A549 (cell line): ENCODE results near the gene KLKB1. TPM values are rescaled to one million over a fixed set of nuclear protein-coding genes. Genes with fewer than 3 reads are reported as not detected.

ENCODE experiments used
- ATAC-seq, 2 experiments: fragments of 200-7000 bp in 1 of 2; fragments of >200 bp in 1 of 2; cut with Nextera tagmentation in 1 of 2; cut with Tn5 transposase in 1 of 2; 3 replicates each; pipeline versions ENCODE4 v1.8.0 to v1.9.1; 2018 to 2020; ENCODE audit warnings: mild to moderate bottlenecking in 1 of 2, moderate library complexity in 1 of 2
- CTCF ChIA-PET: fragments of 300-600 bp; sonication (Branson Sonifier 250); formaldehyde crosslinking; extraction: SDS; loops from one replicate; lab custom pipeline; 2021; ENCODE audit warnings: antibody characterized with exemption, inconsistent platforms; lab: Yijun Ruan, JAX
- POLR2A ChIA-PET: fragments of 350-600 bp; formaldehyde crosslinking; extraction: SDS; loops from one replicate; lab custom pipeline; 2021; ENCODE audit warnings: antibody characterized with exemption, inconsistent platforms; lab: Yijun Ruan, JAX
- DNase-seq, 2 experiments: peaks; one replicate each; pipeline versions ENCODE4 v3.0.0 to v3.0.0-alpha.2; 2011 to 2016; ENCODE audit warnings: low read depth in 1 of 2, low spot score in 1 of 2
- FAIRE-seq: peaks from 2 replicates; lab custom pipeline; 2011; peaks lifted over from hg19 to GRCh38; lab: Jason Lieb, UNC
- H3K27ac ChIP-seq, 2 experiments: fragments of >200 bp; sonication (Bioruptor Twin); formaldehyde crosslinking; 3 replicates each; pipeline ENCODE4 v1.5.1; 2016 to 2017
- H3K4me1 ChIP-seq: fragments of >200 bp; sonication (Bioruptor Twin); formaldehyde crosslinking; 3 replicates; pipeline ENCODE4 v1.6.1; 2016
- H3K4me2 ChIP-seq: fragments of >200 bp; sonication (Bioruptor Twin); formaldehyde crosslinking; 3 replicates; pipeline ENCODE4 v1.6.1; 2016
- H3K4me3 ChIP-seq: fragments of >200 bp; sonication (Bioruptor Twin); formaldehyde crosslinking; 3 replicates; pipeline ENCODE4 v1.5.1; 2016
- H3K9me3 ChIP-seq: fragments of >200 bp; sonication (Bioruptor Twin); formaldehyde crosslinking; 3 replicates; pipeline ENCODE4 v1.6.1; 2016
- CBX2 ChIP-seq: fragments of 200-600 bp; sonication (generic); IDR thresholded peaks from 2 replicates; pipeline ENCODE4 v1.6.1; 2016; ENCODE audit warnings: low read depth, mild to moderate bottlenecking, borderline replicate concordance
- CHD2 ChIP-seq: fragments of 150-350 bp; IDR thresholded peaks from 2 replicates; pipeline ENCODE4 v1.6.1; 2014; ENCODE audit warnings: low read length; ENCODE audit not compliant: partially characterized antibody
- CHD4 ChIP-seq: fragments of 200-600 bp; sonication (generic); IDR thresholded peaks from 2 replicates; pipeline ENCODE4 v1.6.1; 2016; ENCODE audit warnings: antibody characterized with exemption, mild to moderate bottlenecking, borderline replicate concordance
- CTCF ChIP-seq: fragments of >200 bp; sonication (Bioruptor Twin); formaldehyde crosslinking; IDR thresholded peaks from 3 replicates; pipeline ENCODE4 v1.5.1; 2016
- EP300 ChIP-seq, 2 experiments: fragments of >200 bp; sonication (Bioruptor Twin); formaldehyde crosslinking; IDR thresholded peaks; 2 replicates in 1 of 2; 3 replicates in 1 of 2; pipeline ENCODE4 v1.6.1; 2016 to 2017
- ESRRA ChIP-seq: fragments of 150-350 bp; IDR thresholded peaks from 2 replicates; pipeline ENCODE4 v1.6.1; 2014; ENCODE audit warnings: mild to moderate bottlenecking, low read length, borderline replicate concordance
- FOXS1 ChIP-seq: fragments of 250-450 bp; sonication (Bioruptor Pico); IDR thresholded peaks from 2 replicates; pipeline ENCODE4 v1.5.0; 2020; ENCODE audit warnings: mild to moderate bottlenecking, moderate library complexity
- GATA3 ChIP-seq: IDR thresholded peaks from 2 replicates; pipeline ENCODE4 v1.6.1; 2012; ENCODE audit warnings: borderline replicate concordance
- HOXA7 ChIP-seq: fragments of 250-450 bp; sonication (Bioruptor Pico); IDR thresholded peaks from 2 replicates; pipeline ENCODE4 v1.5.0; 2020; ENCODE audit warnings: mild to moderate bottlenecking, moderate library complexity
- KDM5A ChIP-seq: fragments of 200-600 bp; sonication (generic); IDR thresholded peaks from 2 replicates; pipeline ENCODE4 v1.6.1; 2016; ENCODE audit warnings: antibody characterized with exemption, mild to moderate bottlenecking
- MAZ ChIP-seq: fragments of 150-350 bp; IDR thresholded peaks from 2 replicates; pipeline ENCODE4 v1.6.1; 2014; ENCODE audit warnings: antibody characterized with exemption, low read depth, low read length, borderline replicate concordance
- NFE2L2 ChIP-seq: fragments of 150-350 bp; conservative IDR thresholded peaks from 2 replicates; pipeline ENCODE4 v1.6.1; 2014; ENCODE audit warnings: low read length
- POLR2A ChIP-seq: IDR thresholded peaks from 2 replicates; pipeline ENCODE4 v1.6.1; 2012; ENCODE audit warnings: mild to moderate bottlenecking, low read length
- RAD21 ChIP-seq, 2 experiments: fragments of >200 bp in 1 of 2; sonication (Bioruptor Twin) in 1 of 2; formaldehyde crosslinking in 1 of 2; IDR thresholded peaks in 1 of 2; conservative IDR thresholded peaks in 1 of 2; 2 replicates in 1 of 2; 3 replicates in 1 of 2; pipeline ENCODE4 v1.6.1; 2012 to 2018; ENCODE audit warnings: inconsistent platforms in 1 of 2
- REST ChIP-seq: fragments of 200-600 bp; sonication (generic); IDR thresholded peaks from 2 replicates; pipeline ENCODE4 v1.6.1; 2016; ENCODE audit warnings: antibody characterized with exemption, mild to moderate bottlenecking, moderate library complexity
- RNF2 ChIP-seq: fragments of 200-600 bp; sonication (generic); IDR thresholded peaks from 2 replicates; pipeline ENCODE4 v1.6.1; 2016; ENCODE audit warnings: low read depth, mild to moderate bottlenecking, antibody characterized with exemption, moderate library complexity, borderline replicate concordance
- SREBF2 ChIP-seq: fragments of 450-650 bp; IDR thresholded peaks from 2 replicates; pipeline ENCODE4 v1.6.1; 2014; ENCODE audit warnings: mild to moderate bottlenecking, moderate library complexity
- TFCP2L1 ChIP-seq: fragments of 250-450 bp; sonication (Bioruptor Pico); IDR thresholded peaks from 2 replicates; pipeline ENCODE4 v1.5.0; 2021; ENCODE audit warnings: mild to moderate bottlenecking
- ZC3H11A ChIP-seq: fragments of 450-650 bp; IDR thresholded peaks from 2 replicates; pipeline ENCODE4 v1.6.1; 2014; ENCODE audit warnings: antibody characterized with exemption, mild to moderate bottlenecking
- ZNF302 ChIP-seq: fragments of 250-450 bp; sonication (Bioruptor Pico); IDR thresholded peaks from 2 replicates; pipeline ENCODE4 v1.9.0; 2021; ENCODE audit warnings: inconsistent platforms, mild to moderate bottlenecking, moderate library complexity
- ZSCAN20 ChIP-seq: fragments of 250-450 bp; sonication (Bioruptor Pico); IDR thresholded peaks from 2 replicates; pipeline ENCODE4 v1.8.0; 2022; ENCODE audit warnings: mild to moderate bottlenecking, moderate library complexity
- WGBS: methylation state at CpG from one replicate; pipeline ENCODE4 v1.1.6; 2017; ENCODE audit errors: missing lambda C conversion rate; 5-methylcytosine and 5-hydroxymethylcytosine counted together
- polyA plus RNA-seq, 4 experiments: library from polyadenylated mRNA; depleted of rRNA in 3 of 4; stranded (reverse); fragments of >200 nt; fragmentation: RNase III in 1 of 4; extraction: RNeasy Plus Mini Kit Qiagen cat#74134 plus additional on column Dnase treatment in 1 of 4; gene quantifications; 2 replicates in 3 of 4; 3 replicates in 1 of 4; pipeline ENCODE4 v1.2.3, GENCODE V29; 2011 to 2017
- TF ChIP-seq, protein P1 (sequence below): fragments of 250-450 bp; sonication (Bioruptor Pico); IDR thresholded peaks from 2 replicates; pipeline ENCODE4 v1.5.0; 2020; ENCODE audit warnings: low read depth, mild to moderate bottlenecking, moderate library complexity
- TF ChIP-seq, protein P2 (sequence below): IDR thresholded peaks from 2 replicates; pipeline ENCODE4 v1.6.1; 2012
- TF ChIP-seq, protein P3 (sequence below): fragments of 250-450 bp; sonication (Bioruptor Pico); IDR thresholded peaks from 2 replicates; pipeline ENCODE4 v1.5.0; 2021; ENCODE audit warnings: mild to moderate bottlenecking, moderate library complexity, borderline replicate concordance

KLKB1 gene
- polyA plus RNA-seq, 2 of the 4 experiments (the other 2 are of a cell fraction): 0.08 TPM; not detected in 1

GRCh38 chr4:186225848-186226247 lies 1.5 kb upstream of the KLKB1 start:
- no peaks in the 10 kb centered on the region for H3K4me1 ChIP-seq
- no peak for ATAC-seq
- no peak overlapping the region for H3K27ac ChIP-seq
- no peak overlapping the region for H3K4me3 ChIP-seq
- FAIRE-seq: no peak
- ChIA-PET POLR2A (no interaction called here), CTCF (no interaction called here)
- H3K4me2 ChIP-seq: no peak overlapping the region
- DNase-seq: no peak
- TF ChIP-seq, protein P1, sequence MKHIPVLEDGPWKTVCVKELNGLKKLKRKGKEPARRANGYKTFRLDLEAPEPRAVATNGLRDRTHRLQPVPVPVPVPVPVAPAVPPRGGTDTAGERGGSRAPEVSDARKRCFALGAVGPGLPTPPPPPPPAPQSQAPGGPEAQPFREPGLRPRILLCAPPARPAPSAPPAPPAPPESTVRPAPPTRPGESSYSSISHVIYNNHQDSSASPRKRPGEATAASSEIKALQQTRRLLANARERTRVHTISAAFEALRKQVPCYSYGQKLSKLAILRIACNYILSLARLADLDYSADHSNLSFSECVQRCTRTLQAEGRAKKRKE (CRISPR knock-in tag): no peak
- TF ChIP-seq MAZ (no peak), CHD4 (no peak), TFCP2L1 (CRISPR knock-in tag) (no peak), ESRRA (no peak), RNF2 (no peak), RAD21 (conservative IDR thresholded peaks at IDR 0.05 in 1 of 2, IDR thresholded peaks at IDR 0.05 in 1 of 2) (no peak), ZNF302 (CRISPR knock-in tag) (no peak), CBX2 (no peak), ZSCAN20 (CRISPR knock-in tag) (no peak)
- no peaks in the 10 kb centered on the region; the same call in 2 of the 3 replicates for H3K9me3 ChIP-seq

DNA sequence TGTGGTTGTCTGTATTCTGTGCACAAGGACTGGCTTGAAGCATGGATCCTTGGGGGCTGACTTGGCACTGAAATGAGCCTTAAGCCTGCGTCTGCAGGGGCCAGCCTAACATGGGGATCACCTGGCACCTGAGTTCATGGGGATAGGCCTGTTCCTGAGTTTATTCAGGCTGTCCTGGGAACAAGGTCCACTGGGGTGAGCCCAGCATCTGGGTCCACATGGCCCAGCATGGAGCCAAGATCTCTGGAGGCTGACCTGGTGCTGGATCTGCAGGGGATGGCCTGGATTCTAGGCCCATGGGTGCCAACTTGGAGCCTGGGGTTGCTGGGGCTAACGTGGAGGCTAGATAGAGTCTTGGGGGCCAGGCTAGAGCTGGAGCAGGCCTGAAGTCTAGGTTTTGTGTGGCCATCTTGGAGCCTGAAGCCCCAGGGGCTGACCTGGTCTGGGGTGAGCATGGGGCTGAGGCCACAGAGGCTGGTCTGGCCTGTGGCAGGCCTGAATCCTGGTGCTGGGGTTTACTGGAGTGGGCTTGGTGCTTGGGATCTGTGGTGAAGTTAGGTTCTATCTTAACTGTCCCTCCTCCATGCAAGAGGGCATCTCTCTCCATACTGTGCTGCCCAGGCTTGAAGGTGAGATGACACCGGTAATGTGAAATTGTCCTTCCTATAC lies 652 bp upstream of the KLKB1 start:
- Histone ChIP-seq H3K4me1 (no peaks in the 10 kb centered on the region), H3K27ac (no peak overlapping the region), H3K4me3 (no peak overlapping the region), H3K4me2 (no peak overlapping the region), H3K9me3 (no peaks in the 10 kb centered on the region; the same call in 2 of the 3 replicates)
- ATAC-seq: no peak
- DNase-seq: no peak
- POLR2A ChIA-PET: no interaction called here
- TF ChIP-seq NFE2L2 (no peak), GATA3 (no peak), CTCF (no peak), FOXS1 (CRISPR knock-in tag) (no peak), CHD2 (no peak), HOXA7 (no peak), SREBF2 (no peak), EP300 (IDR thresholded peaks at IDR 0.05) (no peak), KDM5A (no peak), ZSCAN20 (CRISPR knock-in tag) (no peak), POLR2A (no peak), ZC3H11A (no peak), RNF2 (no peak), REST (no peak)
- TF ChIP-seq, protein P2, sequence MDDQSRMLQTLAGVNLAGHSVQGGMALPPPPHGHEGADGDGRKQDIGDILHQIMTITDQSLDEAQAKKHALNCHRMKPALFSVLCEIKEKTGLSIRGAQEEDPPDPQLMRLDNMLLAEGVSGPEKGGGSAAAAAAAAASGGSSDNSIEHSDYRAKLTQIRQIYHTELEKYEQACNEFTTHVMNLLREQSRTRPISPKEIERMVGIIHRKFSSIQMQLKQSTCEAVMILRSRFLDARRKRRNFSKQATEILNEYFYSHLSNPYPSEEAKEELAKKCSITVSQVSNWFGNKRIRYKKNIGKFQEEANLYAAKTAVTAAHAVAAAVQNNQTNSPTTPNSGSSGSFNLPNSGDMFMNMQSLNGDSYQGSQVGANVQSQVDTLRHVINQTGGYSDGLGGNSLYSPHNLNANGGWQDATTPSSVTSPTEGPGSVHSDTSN: no peak
- TF ChIP-seq, protein P3, sequence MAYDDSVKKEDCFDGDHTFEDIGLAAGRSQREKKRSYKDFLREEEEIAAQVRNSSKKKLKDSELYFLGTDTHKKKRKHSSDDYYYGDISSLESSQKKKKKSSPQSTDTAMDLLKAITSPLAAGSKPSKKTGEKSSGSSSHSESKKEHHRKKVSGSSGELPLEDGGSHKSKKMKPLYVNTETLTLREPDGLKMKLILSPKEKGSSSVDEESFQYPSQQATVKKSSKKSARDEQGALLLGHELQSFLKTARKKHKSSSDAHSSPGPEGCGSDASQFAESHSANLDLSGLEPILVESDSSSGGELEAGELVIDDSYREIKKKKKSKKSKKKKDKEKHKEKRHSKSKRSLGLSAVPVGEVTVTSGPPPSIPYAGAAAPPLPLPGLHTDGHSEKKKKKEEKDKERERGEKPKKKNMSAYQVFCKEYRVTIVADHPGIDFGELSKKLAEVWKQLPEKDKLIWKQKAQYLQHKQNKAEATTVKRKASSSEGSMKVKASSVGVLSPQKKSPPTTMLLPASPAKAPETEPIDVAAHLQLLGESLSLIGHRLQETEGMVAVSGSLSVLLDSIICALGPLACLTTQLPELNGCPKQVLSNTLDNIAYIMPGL (CRISPR knock-in tag): no peak
- TF ChIP-seq, protein P1 (CRISPR knock-in tag): no peak
- CTCF ChIA-PET: no interaction called here
- FAIRE-seq: no peak
- WGBS: 75% methylated on average over 2 of the region's 3 CpGs
